RWPE1 (cell line): Measurements from ENCODE around the gene CRTC3.

Source experiments
- CTCF ChIA-PET: fragments of 350-600 bp; sonication (Branson Sonifier 250); formaldehyde crosslinking; extraction: SDS; loops from one replicate; lab custom pipeline; 2021; lab: Yijun Ruan, JAX
- POLR2A ChIA-PET: fragments of 400-600 bp; formaldehyde crosslinking; extraction: SDS; loops from one replicate; lab custom pipeline; 2020; ENCODE audit warnings: antibody characterized with exemption; ENCODE audit not compliant: low non-redundant PET; lab: Yijun Ruan, JAX
- DNase-seq: peaks from one replicate; pipeline ENCODE4 v3.0.0; 2012; ENCODE audit warnings: low spot score
- H3K27ac ChIP-seq: fragments of 450-650 bp; 2 replicates; pipeline ENCODE4 v1.5.1; 2017
- CTCF ChIP-seq: fragments of 450-650 bp; conservative IDR thresholded peaks from 2 replicates; pipeline ENCODE4 v1.5.1; 2017; ENCODE audit warnings: low read depth, mild to moderate bottlenecking

Gene CRTC3

GRCh38 chr15:90691369-90691768 lies 161.6 kb downstream of the CRTC3 start:
- H3K27ac ChIP-seq = no peak overlapping the region
- ChIA-PET CTCF (interaction anchor here (0.7 kb wide), 2 partner anchors 15 to 439 kb away, joined by 3 read pairs; no protein-coding TSS in a partner anchor), POLR2A (no interaction called here)

GRCh38 chr15:90691982-90692773 lies 162.5 kb downstream of the CRTC3 start:
- no peak overlapping the region for H3K27ac ChIP-seq
- TF ChIP-seq CTCF = no peak
- POLR2A ChIA-PET = no interaction called here
- CTCF ChIA-PET = interaction anchor here (0.6 kb wide), 3 partner anchors 29 to 138 kb away, joined by 3 to 8 read pairs (median 7); no protein-coding TSS in a partner anchor
- DNase-seq = no peak

More at GRCh38 chr15:90691369-90691768, 161.6 kb downstream of the CRTC3 start:
- no peak for TF ChIP-seq CTCF
- no peak for DNase-seq
